Neutrophil (primary cell): ENCODE results near the gene HS3ST3A1.

Experiments
- H3K27ac ChIP-seq: fragments of 200-600 bp; sonication (generic); 2 replicates; pipeline ENCODE4 v1.5.1; 2016; ENCODE audit warnings: mild to moderate bottlenecking, moderate library complexity
- H3K27me3 ChIP-seq: fragments of 200-600 bp; sonication (generic); 2 replicates; pipeline ENCODE4 v1.6.0; 2016; ENCODE audit warnings: mild to moderate bottlenecking
- H3K36me3 ChIP-seq: fragments of 200-600 bp; sonication (generic); 2 replicates; pipeline ENCODE4 v1.5.1; 2017
- H3K4me1 ChIP-seq, 2 experiments: fragments of 200-600 bp in 1 of 2; sonication (generic) in 1 of 2; 1 replicate in 1 of 2; 2 replicates in 1 of 2; pipeline versions ENCODE4 v1.5.1 to v1.6.1; 2013 to 2016; ENCODE audit warnings: low read depth in 1 of 2, low read length in 1 of 2, mild to moderate bottlenecking in 1 of 2, moderate library complexity in 1 of 2; ENCODE audit not compliant: control insufficient read depth in 1 of 2, insufficient read depth in 1 of 2
- H3K4me3 ChIP-seq, 2 experiments: fragments of 200-600 bp in 1 of 2; sonication (generic) in 1 of 2; 1 replicate in 1 of 2; 2 replicates in 1 of 2; pipeline ENCODE4 v1.5.1; 2013 to 2016; ENCODE audit warnings: low read depth in 1 of 2, low read length in 1 of 2, mild to moderate bottlenecking in 1 of 2, moderate library complexity in 1 of 2
- H3K9me3 ChIP-seq: fragments of 200-600 bp; sonication (generic); 2 replicates; pipeline ENCODE4 v1.5.1; 2016
- CTCF ChIP-seq: fragments of 200-600 bp; sonication (generic); IDR thresholded peaks from 2 replicates; pipeline ENCODE4 v1.5.1; 2016; ENCODE audit warnings: antibody characterized with exemption

Gene HS3ST3A1

GRCh38 chr17:13572581-13572980, 29.1 kb downstream of the HS3ST3A1 start:
- no peaks in the 10 kb centered on the region for H3K36me3 ChIP-seq
- no peak overlapping the region for H3K27ac ChIP-seq
- H3K27me3 ChIP-seq = no peaks in the 10 kb centered on the region
- no peak overlapping the region for H3K4me3 ChIP-seq
- no peak for TF ChIP-seq CTCF
- H3K4me1 ChIP-seq = no peaks in the 10 kb centered on the region
- no peaks in the 10 kb centered on the region for H3K9me3 ChIP-seq

GRCh38 chr17:13569398-13570123, 32.2 kb downstream of the HS3ST3A1 start:
- Histone ChIP-seq H3K27ac (no peak overlapping the region), H3K9me3 (no peaks in the 10 kb centered on the region), H3K4me1 (no peaks in the 10 kb centered on the region), H3K36me3 (no peaks in the 10 kb centered on the region), H3K4me3 (no peak overlapping the region), H3K27me3 (no peaks in the 10 kb centered on the region)
- no peak for TF ChIP-seq CTCF

GRCh38 chr17:13568582-13569397, 32.9 kb downstream of the HS3ST3A1 start:
- Histone ChIP-seq H3K27ac (no peak overlapping the region), H3K9me3 (no peaks in the 10 kb centered on the region), H3K36me3 (no peaks in the 10 kb centered on the region), H3K4me3 (no peak overlapping the region), H3K4me1 (no peaks in the 10 kb centered on the region), H3K27me3 (no peaks in the 10 kb centered on the region)
- TF ChIP-seq CTCF = no peak

- Histone ChIP-seq H3K4me1 (no peaks in the 10 kb centered on the region), H3K36me3 (no peaks in the 10 kb centered on the region), H3K9me3 (no peaks in the 10 kb centered on the region), H3K27me3 (no peaks in the 10 kb centered on the region), H3K4me3 (no peak overlapping the region), H3K27ac (no peak overlapping the region)
- TF ChIP-seq CTCF = no peak
These were observed 37.9 kb downstream of the HS3ST3A1 start for GRCh38 chr17:13563866-13564265.

GRCh38 chr17:13562271-13562800, 39.4 kb downstream of the HS3ST3A1 start:
- Histone ChIP-seq H3K27me3 (no peaks in the 10 kb centered on the region), H3K27ac (no peak overlapping the region), H3K36me3 (no peaks in the 10 kb centered on the region), H3K4me1 (no peaks in the 10 kb centered on the region), H3K9me3 (no peaks in the 10 kb centered on the region), H3K4me3 (no peak overlapping the region)
- no peak for TF ChIP-seq CTCF
